ENCODE measurements around the gene EFHD1. TPM values are rescaled to one million over a fixed set of nuclear protein-coding genes. Genes with fewer than 3 reads are reported as not detected.

Gene EFHD1
- total and polyA plus RNA-seq, 2 of the 13 experiments (the other 11 are each of a cell fraction or from before 2014, with no cell fraction given), result 0.09 TPM; not detected in 1

DNA sequence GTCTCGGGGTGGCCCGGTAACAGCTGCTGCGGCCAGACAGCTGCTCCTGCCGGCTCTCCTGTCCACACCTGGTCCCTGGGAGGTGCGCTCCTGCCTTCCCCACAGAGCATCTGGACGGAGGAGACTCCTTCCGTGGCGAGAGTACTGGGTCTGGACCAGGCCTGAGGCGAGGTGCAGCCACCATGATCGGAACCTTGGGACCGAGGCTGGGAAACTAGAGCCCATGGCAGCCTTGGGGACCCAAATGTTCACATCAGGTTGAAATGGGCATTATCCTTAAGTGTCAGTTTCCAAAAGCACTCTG lies 64.4 kb downstream of the EFHD1 start (continued):
- no peak; the same call in 1 of the 2 replicates for TF ChIP-seq THRA (CRISPR knock-in tag; IDR thresholded peaks at IDR 0.05; ENCODE audit: borderline replicate concordance)
- no peak for TF ChIP-seq JDP2 (CRISPR knock-in tag; IDR thresholded peaks at IDR 0.05; ENCODE audit: borderline replicate concordance)
- no peak for TF ChIP-seq DNMT1 (CRISPR knock-in tag; IDR thresholded peaks at IDR 0.05)
- no peak for TF ChIP-seq FOXA1 (IDR thresholded peaks at IDR 0.05)
- TF ChIP-seq FOXA1 (CRISPR knock-in tag; IDR thresholded peaks at IDR 0.05), result no peak
- TF ChIP-seq, protein P1, sequence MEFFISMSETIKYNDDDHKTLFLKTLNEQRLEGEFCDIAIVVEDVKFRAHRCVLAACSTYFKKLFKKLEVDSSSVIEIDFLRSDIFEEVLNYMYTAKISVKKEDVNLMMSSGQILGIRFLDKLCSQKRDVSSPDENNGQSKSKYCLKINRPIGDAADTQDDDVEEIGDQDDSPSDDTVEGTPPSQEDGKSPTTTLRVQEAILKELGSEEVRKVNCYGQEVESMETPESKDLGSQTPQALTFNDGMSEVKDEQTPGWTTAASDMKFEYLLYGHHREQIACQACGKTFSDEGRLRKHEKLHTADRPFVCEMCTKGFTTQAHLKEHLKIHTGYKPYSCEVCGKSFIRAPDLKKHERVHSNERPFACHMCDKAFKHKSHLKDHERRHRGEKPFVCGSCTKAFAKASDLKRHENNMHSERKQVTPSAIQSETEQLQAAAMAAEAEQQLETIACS (CRISPR knock-in tag; IDR thresholded peaks at IDR 0.05), result no peak
- no peak for TF ChIP-seq HOXA5 (CRISPR knock-in tag; IDR thresholded peaks at IDR 0.05)
- TF ChIP-seq, protein P2, sequence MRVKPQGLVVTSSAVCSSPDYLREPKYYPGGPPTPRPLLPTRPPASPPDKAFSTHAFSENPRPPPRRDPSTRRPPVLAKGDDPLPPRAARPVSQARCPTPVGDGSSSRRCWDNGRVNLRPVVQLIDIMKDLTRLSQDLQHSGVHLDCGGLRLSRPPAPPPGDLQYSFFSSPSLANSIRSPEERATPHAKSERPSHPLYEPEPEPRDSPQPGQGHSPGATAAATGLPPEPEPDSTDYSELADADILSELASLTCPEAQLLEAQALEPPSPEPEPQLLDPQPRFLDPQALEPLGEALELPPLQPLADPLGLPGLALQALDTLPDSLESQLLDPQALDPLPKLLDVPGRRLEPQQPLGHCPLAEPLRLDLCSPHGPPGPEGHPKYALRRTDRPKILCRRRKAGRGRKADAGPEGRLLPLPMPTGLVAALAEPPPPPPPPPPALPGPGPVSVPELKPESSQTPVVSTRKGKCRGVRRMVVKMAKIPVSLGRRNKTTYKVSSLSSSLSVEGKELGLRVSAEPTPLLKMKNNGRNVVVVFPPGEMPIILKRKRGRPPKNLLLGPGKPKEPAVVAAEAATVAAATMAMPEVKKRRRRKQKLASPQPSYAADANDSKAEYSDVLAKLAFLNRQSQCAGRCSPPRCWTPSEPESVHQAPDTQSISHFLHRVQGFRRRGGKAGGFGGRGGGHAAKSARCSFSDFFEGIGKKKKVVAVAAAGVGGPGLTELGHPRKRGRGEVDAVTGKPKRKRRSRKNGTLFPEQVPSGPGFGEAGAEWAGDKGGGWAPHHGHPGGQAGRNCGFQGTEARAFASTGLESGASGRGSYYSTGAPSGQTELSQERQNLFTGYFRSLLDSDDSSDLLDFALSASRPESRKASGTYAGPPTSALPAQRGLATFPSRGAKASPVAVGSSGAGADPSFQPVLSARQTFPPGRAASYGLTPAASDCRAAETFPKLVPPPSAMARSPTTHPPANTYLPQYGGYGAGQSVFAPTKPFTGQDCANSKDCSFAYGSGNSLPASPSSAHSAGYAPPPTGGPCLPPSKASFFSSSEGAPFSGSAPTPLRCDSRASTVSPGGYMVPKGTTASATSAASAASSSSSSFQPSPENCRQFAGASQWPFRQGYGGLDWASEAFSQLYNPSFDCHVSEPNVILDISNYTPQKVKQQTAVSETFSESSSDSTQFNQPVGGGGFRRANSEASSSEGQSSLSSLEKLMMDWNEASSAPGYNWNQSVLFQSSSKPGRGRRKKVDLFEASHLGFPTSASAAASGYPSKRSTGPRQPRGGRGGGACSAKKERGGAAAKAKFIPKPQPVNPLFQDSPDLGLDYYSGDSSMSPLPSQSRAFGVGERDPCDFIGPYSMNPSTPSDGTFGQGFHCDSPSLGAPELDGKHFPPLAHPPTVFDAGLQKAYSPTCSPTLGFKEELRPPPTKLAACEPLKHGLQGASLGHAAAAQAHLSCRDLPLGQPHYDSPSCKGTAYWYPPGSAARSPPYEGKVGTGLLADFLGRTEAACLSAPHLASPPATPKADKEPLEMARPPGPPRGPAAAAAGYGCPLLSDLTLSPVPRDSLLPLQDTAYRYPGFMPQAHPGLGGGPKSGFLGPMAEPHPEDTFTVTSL (CRISPR knock-in tag; IDR thresholded peaks at IDR 0.05; ENCODE audit: borderline replicate concordance), result no peak
- TF ChIP-seq ETV5 (CRISPR knock-in tag; IDR thresholded peaks at IDR 0.05; ENCODE audit: borderline replicate concordance), result no peak; the same call in 1 of the 2 replicates
- no peak for TF ChIP-seq MLLT10 (CRISPR knock-in tag; IDR thresholded peaks at IDR 0.05)
- no peak for TF ChIP-seq HCFC1 (IDR thresholded peaks at IDR 0.05; ENCODE audit: low read depth, low read length)
- TF ChIP-seq, protein P3, sequence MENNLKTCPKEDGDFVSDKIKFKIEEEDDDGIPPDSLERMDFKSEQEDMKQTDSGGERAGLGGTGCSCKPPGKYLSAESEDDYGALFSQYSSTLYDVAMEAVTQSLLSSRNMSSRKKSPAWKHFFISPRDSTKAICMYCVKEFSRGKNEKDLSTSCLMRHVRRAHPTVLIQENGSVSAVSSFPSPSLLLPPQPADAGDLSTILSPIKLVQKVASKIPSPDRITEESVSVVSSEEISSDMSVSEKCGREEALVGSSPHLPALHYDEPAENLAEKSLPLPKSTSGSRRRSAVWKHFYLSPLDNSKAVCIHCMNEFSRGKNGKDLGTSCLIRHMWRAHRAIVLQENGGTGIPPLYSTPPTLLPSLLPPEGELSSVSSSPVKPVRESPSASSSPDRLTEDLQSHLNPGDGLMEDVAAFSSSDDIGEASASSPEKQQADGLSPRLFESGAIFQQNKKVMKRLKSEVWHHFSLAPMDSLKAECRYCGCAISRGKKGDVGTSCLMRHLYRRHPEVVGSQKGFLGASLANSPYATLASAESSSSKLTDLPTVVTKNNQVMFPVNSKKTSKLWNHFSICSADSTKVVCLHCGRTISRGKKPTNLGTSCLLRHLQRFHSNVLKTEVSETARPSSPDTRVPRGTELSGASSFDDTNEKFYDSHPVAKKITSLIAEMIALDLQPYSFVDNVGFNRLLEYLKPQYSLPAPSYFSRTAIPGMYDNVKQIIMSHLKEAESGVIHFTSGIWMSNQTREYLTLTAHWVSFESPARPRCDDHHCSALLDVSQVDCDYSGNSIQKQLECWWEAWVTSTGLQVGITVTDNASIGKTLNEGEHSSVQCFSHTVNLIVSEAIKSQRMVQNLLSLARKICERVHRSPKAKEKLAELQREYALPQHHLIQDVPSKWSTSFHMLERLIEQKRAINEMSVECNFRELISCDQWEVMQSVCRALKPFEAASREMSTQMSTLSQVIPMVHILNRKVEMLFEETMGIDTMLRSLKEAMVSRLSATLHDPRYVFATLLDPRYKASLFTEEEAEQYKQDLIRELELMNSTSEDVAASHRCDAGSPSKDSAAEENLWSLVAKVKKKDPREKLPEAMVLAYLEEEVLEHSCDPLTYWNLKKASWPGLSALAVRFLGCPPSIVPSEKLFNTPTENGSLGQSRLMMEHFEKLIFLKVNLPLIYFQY (CRISPR knock-in tag; IDR thresholded peaks at IDR 0.05; ENCODE audit: borderline replicate concordance), result no peak
- no peak; the same call in 1 of the 2 replicates for TF ChIP-seq ZNF788 (CRISPR knock-in tag; IDR thresholded peaks at IDR 0.05; ENCODE audit: borderline replicate concordance)
- TF ChIP-seq HOXA7 (CRISPR knock-in tag; IDR thresholded peaks at IDR 0.05), result no peak
- TF ChIP-seq ZBTB7B (CRISPR knock-in tag; IDR thresholded peaks at IDR 0.05), result no peak
- 0 out of 2 replicates have a peak, but pooled peaks have one; percentile 58 for TF ChIP-seq GFI1 (CRISPR knock-in tag; IDR thresholded peaks at IDR 0.05; ENCODE audit: borderline replicate concordance)
- TF ChIP-seq RBFOX2 (IDR thresholded peaks at IDR 0.05; ENCODE audit: low read depth, low read length), result no peak
- TF ChIP-seq KMT2B (CRISPR knock-in tag; IDR thresholded peaks at IDR 0.05), result peak; percentile 27; the same call in 1 of the 2 replicates

Data from HepG2 (cell line).